Activated CD4-positive, CD25-positive, alpha-beta regulatory T cell treated with anti-CD3 and anti-CD28 coated beads, Interleukin-2, amount 50 U/mL, for 72 hours (primary cell): Measurements from ENCODE around the gene MYO9B.

Experiments used
- DNase-seq: peaks from one replicate; pipeline ENCODE4 v3.0.0; 2021

MYO9B gene

GRCh38 chr19:17075035-17075863, at the start of gene MYO9B, which contains the start of gene HAUS8:
Gene MYO9B, plus strand, starts transcription at chr19:17075777. Its CDS starts 25,941 bp downstream, at chr19:17101718.
Gene HAUS8, minus strand, starts transcription at chr19:17075452. Its CDS starts 30 bp downstream, at chr19:17075422.
- DNase-seq: peak; percentile 99

- DNase-seq: no peak
Observed at GRCh38 chr19:17025991-17026658, 49.5 kb upstream of the MYO9B start.

GRCh38 chr19:17026706-17027534, 48.7 kb upstream of the MYO9B start, which contains the start of gene CPAMD8:
Gene CPAMD8, minus strand, starts transcription at chr19:17026810. Its CDS starts 168 bp downstream, at chr19:17026642.
- DNase-seq: no peak

GRCh38 chr19:17027535-17027975, 48.0 kb upstream of the MYO9B start:
- DNase-seq: no peak

- no peak for DNase-seq
Observed at GRCh38 chr19:17031741-17032140, 43.8 kb upstream of the MYO9B start.

- DNase-seq: no peak
Observed at GRCh38 chr19:17035842-17036424, 39.6 kb upstream of the MYO9B start.

GRCh38 chr19:17036640-17037039, 38.9 kb upstream of the MYO9B start:
- DNase-seq: no peak

GRCh38 chr19:17037184-17037583, 38.4 kb upstream of the MYO9B start:
- no peak for DNase-seq

GRCh38 chr19:17037966-17038500, 37.5 kb upstream of the MYO9B start:
- no peak for DNase-seq

GRCh38 chr19:17041976-17042375, 33.6 kb upstream of the MYO9B start:
- no peak for DNase-seq

GRCh38 chr19:17043744-17044143, 31.8 kb upstream of the MYO9B start:
- no peak for DNase-seq

- DNase-seq: no peak
Observed at GRCh38 chr19:17045907-17046502, 29.6 kb upstream of the MYO9B start.

- no peak for DNase-seq
Observed at GRCh38 chr19:17048885-17049453, 26.6 kb upstream of the MYO9B start.

- no peak for DNase-seq
Observed at GRCh38 chr19:17049711-17050280, 25.8 kb upstream of the MYO9B start.

GRCh38 chr19:17052439-17052838, 23.1 kb upstream of the MYO9B start:
- DNase-seq: no peak

- no peak for DNase-seq
Observed at GRCh38 chr19:17054746-17055145, 20.8 kb upstream of the MYO9B start.

GRCh38 chr19:17055636-17056035, 19.9 kb upstream of the MYO9B start:
- no peak for DNase-seq

- DNase-seq: no peak
Observed at GRCh38 chr19:17058236-17058635, 17.3 kb upstream of the MYO9B start.

- DNase-seq: no peak
Observed at GRCh38 chr19:17060802-17061201, 14.8 kb upstream of the MYO9B start.

GRCh38 chr19:17061205-17061604, 14.4 kb upstream of the MYO9B start:
- no peak for DNase-seq

- DNase-seq: no peak
Observed at GRCh38 chr19:17061691-17062090, 13.9 kb upstream of the MYO9B start.
